Mammary epithelial cell (primary cell): ENCODE data around the gene NAA80.

Experiments used
- CTCF ChIP-seq, 2 donors: IDR thresholded peaks in 1 of 2; conservative IDR thresholded peaks in 1 of 2; 2 replicates each; pipeline ENCODE4 v1.5.1; 2011 to 2012; ENCODE audit warnings: inconsistent platforms in 2 of 2, low read length in 2 of 2, mild to moderate bottlenecking in 2 of 2, control low read depth in 1 of 2, low read depth in 1 of 2; ENCODE audit not compliant: insufficient read depth in 1 of 2; ENCODE audit errors: extremely low read depth in 1 of 2
- EZH2 ChIP-seq: IDR thresholded peaks from 2 replicates; pipeline ENCODE4 v1.6.1; 2012; ENCODE audit warnings: low read length, inconsistent platforms, borderline replicate concordance

GRCh38 chr3:50319181-50319893 is 20.1 kb upstream of the NAA80 start:
- TF ChIP-seq CTCF (conservative IDR thresholded peaks at IDR 0.05 in 1 of 2, IDR thresholded peaks at IDR 0.05 in 1 of 2; ENCODE audit: extremely low read depth in 1 of 2, insufficient read depth in 1 of 2, low read depth in 1 of 2, low read length in 2 of 2): no peak
- TF ChIP-seq EZH2: no peak
